GM04503 (cell line): Measurements from ENCODE around the gene ZNF248.

ENCODE experiments used
- DNase-seq: peaks from one replicate; pipeline ENCODE4 v3.0.0-alpha.2; 2012; ENCODE audit warnings: low read depth

The ZNF248 gene

GRCh38 chr10:37821237-37821636 is 36.2 kb downstream of the ZNF248 start:
- no peak for DNase-seq

DNA sequence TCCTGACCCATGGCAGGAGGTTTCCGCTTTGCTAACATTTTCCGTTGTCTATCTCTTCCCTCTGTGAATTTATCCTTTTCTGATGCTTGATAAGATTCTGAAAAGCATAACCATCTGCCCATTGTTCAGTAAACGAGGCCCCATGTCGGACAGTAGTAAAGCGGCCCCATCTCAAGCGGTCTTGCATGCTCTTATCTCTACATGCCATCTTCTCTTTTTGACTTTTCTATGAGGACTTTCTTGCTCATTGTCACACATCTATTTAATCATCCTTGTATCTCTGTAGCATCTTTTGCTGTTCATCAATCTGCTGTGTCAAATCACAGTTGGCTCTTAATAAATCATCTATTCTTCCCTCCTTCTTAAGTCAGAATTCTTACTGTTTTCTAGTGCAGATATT is 37.6 kb downstream of the ZNF248 start:
- no peak for DNase-seq

DNA sequence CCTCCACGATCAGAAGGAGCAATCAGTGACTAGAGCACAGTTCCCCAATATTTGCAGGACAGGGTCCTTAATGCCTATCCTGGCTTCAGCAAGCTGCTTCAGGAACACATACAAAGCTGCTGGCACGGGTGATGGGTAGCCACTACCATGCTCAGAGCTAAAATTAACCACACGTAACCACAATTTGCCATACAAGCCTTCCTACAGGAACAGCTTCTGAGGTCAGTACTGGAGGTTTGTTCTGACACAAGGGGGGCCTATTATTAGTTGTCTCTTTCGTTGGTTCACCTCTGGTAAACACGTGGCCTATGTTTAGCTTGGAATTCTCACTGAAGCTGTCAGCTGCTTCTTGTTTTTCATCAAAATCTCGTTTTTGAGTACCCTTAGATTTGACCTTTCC is 41.1 kb downstream of the ZNF248 start:
- DNase-seq = no peak

GRCh38 chr10:37813763-37814162 is 43.6 kb downstream of the ZNF248 start:
- DNase-seq = no peak

- DNase-seq = no peak
Measured at GRCh38 chr10:37812290-37812689, 45.1 kb downstream of the ZNF248 start.

DNA sequence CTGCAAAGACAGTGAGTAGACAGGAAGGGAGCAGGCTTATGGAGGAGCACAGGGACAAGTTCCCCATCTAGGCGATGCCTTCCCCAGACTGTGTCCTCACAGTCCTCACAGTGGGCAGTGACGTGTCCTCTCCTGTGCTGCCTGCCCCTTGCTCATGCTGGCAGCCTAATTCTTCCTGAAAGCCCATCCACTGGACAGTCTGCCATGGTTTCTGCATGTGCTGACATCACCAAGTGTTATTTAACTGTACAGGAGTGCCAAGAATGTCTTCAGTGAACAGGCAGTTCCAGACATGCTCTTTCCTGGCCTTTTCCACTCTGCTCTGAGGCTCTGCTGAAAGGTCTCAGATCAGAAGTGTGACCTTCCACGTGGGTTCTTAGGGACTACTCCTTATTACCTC is 54.1 kb downstream of the ZNF248 start:
- no peak for DNase-seq

DNA sequence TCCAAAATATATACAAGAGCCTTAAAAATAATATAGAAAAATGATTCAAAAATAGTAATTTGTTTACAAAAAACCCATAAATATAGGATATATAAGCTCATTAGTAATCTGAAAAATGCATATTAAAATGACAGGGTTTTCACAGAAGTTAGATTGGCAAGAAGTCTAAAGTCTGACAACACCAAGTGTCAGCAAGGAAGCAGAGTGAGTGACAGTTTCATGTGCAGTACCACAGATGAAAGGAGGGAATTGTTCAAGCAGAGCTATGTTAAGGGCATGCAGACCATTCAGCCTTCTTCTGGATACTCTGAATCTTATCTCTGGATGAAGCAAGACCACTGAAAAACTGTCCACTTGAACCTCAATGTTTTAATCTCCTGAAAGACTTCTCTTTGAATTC is 55.9 kb downstream of the ZNF248 start:
- no peak for DNase-seq

DNA sequence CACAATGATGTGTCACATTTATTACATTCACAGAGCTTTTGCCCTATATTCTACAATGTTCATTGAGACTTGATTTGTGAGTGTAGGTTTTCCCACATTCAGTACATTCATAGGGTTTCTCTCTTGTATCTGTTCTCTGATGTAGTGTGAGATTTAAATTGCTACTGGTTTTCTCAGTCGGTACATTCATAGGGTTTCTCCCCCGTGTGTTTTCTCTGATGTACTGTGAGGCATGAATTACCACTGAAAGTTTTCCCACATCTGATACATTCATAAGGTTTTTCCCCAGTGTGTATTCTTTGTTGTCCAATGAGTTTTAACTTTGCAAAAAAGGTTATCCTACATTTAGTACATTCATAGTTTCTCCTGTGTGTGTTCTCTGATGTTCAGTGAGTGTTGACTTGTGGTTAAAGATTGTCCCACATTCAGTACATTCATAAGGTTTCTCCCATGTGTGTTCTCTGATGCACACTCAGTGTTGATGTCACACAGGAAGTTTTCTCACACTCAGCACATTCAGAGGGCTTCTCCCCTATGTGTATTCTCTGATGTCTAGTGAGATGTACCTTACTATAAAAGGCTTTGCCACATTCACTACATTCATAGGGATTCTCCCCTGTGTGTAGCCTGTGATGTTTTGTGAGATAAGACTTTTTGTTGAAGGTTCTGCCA is 63.0 kb downstream of the ZNF248 start:
- DNase-seq = no peak

GRCh38 chr10:37789590-37789989 is 67.8 kb downstream of the ZNF248 start:
- no peak for DNase-seq

GRCh38 chr10:37784678-37785077 is 72.7 kb downstream of the ZNF248 start:
- no peak for DNase-seq

DNA sequence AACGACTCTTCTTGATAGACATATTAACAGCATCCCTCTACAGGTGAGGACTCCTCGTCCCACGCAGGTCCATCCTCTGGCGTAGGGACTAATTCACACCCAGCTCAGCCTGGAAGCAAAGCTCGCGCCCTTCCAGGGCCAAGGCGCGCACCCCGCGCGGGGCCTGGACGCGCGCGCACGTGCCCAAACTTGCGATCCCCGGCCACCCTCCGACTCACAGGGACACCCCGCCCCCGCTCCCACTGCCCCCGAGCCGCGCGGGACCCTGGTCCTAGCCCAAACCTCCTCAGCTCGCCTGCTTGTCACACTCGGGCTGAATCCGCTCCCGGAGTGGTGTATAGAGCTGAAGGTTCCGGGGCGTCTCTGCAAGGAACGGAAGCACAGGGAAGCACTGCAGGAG is 76.9 kb downstream of the ZNF248 start:
- no peak for DNase-seq

DNA sequence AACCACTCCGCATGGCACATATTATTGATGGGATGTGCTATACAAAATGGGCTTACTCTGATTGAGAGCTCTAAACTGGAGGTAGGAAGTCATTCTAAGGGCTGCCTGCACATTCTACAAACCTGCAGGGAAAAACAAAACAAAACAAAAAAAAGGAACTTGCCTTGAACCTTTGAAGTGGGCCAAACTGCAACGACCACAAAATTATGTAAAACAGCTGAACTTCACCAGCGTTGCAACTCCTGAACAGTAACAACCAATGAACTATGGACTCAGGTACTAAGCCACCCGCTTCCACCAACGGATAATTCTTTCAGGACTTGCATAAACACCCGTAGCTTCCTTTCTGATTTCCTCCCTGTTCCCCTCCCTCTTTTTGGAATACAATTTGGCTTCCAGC is 80.4 kb downstream of the ZNF248 start:
- no peak for DNase-seq

GRCh38 chr10:37775612-37776011 is 81.8 kb downstream of the ZNF248 start:
- DNase-seq = no peak

GRCh38 chr10:37774351-37774750 is 83.1 kb downstream of the ZNF248 start:
- no peak for DNase-seq

- no peak for DNase-seq
Measured at GRCh38 chr10:37765216-37765615, 92.2 kb downstream of the ZNF248 start.

DNA sequence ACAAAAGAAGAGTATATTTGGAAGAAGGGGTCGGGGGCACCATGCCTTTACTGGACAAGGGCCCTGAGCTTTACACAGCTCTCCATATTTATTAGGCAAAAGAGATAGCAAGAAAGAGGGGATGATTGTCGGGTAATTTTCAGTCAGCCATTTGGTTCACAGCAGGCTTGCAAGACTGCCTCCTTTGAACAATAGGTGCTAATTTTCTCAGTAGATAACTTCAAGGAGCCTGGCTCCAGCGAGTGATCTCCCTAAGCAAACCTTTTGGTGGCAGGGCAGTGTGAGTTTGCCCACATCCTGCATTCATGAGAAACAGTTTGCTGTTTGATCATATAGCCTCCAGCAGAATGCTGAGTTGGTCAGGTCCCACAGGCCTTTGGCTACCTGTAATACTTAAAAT is 94.3 kb downstream of the ZNF248 start:
- DNase-seq = no peak

- DNase-seq = no peak
Measured at GRCh38 chr10:37762287-37762686, 95.1 kb downstream of the ZNF248 start.

DNA sequence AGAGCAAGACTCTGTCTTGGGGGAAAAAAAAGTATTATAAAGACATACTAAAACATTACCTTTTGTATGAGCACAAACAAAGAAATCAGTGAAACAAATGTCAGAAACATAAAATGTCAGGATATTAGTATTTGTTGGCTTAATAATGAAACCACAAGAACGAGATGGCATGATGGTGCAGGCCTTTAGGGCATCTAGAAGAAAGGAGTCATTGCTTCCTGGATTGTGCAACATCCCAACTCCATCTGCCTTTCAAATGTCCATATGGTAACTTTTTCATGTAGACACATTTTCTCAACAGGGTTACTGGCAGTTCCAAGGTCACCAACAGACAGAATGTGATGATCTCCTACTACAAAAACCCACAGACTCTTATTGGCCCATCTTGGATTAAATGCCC is 96.6 kb downstream of the ZNF248 start:
- no peak for DNase-seq

DNA sequence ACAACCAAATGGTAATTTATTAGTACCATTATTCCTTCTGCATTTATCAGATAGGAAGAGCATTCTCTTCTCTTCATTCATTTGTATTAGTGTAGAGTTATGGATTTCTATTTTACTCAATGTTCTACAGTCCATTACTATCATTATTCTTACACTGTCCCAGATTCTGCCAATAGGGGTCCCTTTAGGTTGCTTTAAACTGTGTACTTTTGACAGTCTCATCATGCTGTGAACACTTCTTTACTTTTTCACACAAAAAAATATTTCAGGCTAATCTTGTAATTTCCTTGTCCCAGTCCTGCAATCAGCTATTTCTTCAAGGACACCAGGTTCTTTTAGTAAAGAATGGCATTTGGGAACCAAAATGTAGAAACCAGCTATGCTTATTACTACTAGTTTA is 99.3 kb downstream of the ZNF248 start:
- no peak for DNase-seq

GRCh38 chr10:37754538-37755323 is 102.7 kb downstream of the ZNF248 start:
- DNase-seq = no peak

GRCh38 chr10:37752334-37752875 is 105.0 kb downstream of the ZNF248 start:
- no peak for DNase-seq

DNA sequence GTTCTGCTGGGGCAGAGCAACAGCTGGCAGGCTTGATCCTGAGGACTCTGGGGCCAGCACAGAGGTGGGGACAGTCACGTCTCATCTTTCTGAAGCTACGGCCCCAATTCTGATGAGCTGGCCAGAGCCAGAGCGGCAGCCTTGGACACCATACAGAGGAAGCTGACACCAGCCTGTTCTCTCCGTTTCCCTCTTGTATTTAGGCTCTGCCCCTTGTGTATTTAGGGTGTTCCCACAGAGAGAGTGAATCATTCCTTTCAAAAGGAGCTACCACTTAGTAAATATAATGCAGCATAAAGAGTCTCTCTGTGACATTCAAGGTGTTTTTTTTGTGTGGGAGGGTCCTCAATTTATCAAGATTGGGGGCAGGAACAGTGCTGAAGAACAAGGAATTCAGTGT is 109.2 kb downstream of the ZNF248 start:
- no peak for DNase-seq

DNA sequence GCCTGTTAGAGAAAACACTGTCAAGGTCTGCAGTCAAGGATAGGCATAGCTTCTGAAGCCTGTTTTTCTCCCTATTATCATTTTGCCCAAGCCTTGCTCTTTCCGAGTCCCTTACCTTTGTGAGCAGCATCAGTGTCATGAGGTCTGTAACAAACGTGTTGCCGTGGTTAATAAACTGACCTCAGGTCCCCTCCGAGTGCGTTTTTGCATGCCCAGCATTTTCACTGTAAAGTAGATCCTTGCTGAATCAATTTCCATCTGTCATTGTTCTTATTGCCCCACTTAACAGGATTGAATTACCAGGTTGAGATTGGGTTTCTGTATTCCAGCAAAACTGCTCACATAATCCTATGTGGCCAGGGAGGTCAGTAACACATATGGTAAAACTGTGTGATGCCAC is 110.3 kb downstream of the ZNF248 start:
- DNase-seq = no peak

DNA sequence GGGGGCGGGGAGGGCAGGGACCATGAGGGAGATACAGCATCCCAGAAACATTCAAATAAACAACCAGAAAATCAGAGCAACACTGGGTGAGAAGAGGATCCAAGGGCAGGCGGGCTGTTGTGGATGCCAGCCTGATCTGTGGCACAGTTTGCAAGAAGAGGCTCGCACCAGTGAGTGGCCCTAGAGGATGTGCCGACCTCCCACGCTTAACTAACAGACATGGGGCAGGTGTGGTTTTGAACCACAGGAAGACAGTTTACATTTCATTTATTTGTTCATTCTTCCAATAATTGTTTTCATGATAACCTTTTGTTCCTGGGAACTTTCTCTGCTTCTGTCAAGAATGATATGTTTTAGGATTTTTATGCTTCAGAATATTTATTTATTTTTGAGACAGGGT is 115.6 kb downstream of the ZNF248 start:
- no peak for DNase-seq
